NAMALWA (cell line): Measurements from ENCODE around the gene CAP2.
A peak's percentile ranks its signal among the peaks of the same experiment; 100 is the strongest.

Experiments
- DNase-seq: peaks from one replicate; pipeline ENCODE4 v3.0.0-alpha.2; 2015; ENCODE audit warnings: low spot score

The CAP2 gene

DNA sequence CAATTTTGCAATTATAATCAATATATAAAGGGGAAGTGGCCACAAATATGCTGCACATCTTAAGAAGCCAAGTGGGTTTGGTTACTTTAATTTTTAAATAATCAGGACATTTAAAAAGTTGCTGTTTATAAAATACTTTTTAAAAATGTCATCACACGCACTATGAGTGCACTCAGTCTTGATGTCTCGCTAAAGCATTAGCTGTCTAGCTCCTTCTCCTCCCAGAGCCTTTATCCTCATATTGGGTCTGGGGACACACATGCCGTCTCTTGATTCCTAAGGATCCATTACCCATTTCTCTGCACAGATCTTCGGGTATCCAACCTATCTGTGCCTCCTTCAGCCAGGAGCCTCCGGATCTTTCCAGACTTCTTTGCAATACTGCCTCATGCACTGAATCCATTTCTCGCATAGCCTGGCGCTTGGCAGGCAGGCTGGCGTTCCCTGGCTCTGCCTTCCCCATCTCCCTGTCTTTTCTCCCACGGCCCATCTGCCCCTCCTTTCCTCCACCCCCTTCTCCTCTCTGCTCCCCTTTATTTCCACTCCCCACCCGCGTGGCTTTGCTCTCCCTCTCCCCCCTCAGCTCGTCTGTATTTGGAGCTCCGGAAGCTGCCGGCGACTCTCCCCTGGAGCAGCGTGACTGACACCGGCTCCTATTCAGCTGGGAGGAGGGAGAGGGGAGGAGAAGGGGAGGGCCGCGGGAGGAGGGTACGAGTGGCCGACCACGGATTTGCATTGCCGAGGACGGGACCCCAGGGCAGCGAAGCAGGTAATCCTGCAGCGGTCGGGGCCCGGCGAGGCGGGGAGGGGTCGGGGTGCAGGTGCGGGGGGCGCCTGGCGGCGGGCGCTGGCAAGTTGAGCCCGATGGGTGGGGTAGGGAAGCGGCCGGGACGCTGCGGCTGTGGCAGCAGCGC is at the start of gene CAP2:
CAP2 (plus strand) TSS at position 618 of the 914 bp plus-strand sequence. CDS start 27,961 bp downstream, outside the sequence.
- DNase-seq, result no peak

- no peak for DNase-seq
These were observed 46.4 kb upstream of the CAP2 start for GRCh38 chr6:17347012-17347411.

GRCh38 chr6:17349427-17349826 is 44.0 kb upstream of the CAP2 start:
- DNase-seq, result no peak

- no peak for DNase-seq
These were observed 41.1 kb upstream of the CAP2 start for GRCh38 chr6:17352302-17352701.

GRCh38 chr6:17353440-17354175 is 39.8 kb upstream of the CAP2 start:
- no peak for DNase-seq

DNA sequence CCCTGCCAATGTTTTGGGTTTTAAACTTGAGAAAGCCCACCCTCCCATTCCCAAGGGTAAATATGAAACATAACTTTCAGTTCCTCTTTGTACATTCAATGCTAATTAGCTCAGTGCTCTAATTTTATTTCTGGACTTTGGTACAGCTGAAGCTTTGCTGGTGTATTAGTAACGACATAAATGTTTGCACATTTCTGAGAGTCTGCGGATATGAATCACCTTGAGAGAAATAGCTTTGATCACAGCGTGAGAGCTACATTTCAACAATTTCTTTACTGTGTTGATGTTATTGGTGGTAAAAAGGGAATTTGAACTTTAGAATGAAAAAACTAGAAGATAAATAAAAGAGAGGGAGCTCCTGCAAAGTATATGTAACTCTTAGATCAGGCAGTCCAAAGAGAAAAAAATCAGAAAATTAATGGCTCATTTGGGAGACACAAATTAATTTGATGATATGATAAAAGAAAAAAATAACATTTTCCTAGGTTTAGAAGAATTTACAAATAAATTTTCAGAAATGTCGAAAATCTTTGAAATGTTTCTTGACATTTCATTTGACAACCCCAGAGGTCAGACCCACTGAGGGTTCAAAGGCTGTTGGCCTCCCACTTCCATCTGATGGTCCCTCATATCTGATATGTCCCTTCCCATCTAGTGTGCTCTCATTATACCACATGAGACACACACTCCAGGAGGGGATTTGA is 38.5 kb upstream of the CAP2 start:
- peak; percentile 12 for DNase-seq

GRCh38 chr6:17355404-17355774 is 38.0 kb upstream of the CAP2 start:
- DNase-seq, result no peak

DNA sequence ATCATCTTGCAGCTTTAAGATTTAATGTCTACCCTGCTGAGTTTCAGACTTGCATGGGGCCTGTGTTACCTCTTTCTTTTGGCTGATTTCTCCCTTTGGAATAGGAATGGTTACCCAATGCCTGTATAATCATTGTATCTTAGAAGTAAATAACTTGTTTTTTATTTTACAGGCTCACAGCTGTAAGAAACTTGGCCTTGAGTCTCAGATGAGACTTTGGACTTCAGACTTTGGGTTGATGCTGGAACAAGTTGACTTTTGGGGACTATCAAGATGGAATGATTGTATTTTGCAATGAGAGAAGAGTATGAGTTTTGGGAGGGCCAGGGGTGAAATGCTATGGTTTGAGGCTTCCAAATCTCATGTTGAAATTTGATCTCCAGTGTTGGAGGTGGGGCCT is 34.9 kb upstream of the CAP2 start:
- no peak for DNase-seq

- DNase-seq, result no peak
These were observed 32.8 kb upstream of the CAP2 start for GRCh38 chr6:17360564-17360963.

DNA sequence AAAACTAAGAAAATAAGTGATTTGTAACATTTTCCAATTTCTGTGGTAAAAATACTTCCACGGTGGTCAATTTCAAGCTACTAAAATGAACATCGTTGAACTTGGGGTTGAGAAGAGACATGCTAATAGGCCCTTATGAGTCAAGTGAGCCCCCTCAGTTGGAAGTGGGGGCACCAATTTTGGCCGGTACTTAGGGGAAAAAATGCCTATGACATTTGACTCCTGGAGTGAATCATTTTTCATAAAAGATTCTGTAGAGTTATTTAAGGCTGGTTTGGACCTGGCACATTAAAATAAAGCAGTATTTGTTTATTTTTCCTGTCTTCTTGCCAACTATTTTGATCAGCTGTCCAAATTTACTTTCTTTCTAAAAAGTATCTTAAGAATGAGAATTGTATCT is 32.4 kb upstream of the CAP2 start:
- no peak for DNase-seq

DNA sequence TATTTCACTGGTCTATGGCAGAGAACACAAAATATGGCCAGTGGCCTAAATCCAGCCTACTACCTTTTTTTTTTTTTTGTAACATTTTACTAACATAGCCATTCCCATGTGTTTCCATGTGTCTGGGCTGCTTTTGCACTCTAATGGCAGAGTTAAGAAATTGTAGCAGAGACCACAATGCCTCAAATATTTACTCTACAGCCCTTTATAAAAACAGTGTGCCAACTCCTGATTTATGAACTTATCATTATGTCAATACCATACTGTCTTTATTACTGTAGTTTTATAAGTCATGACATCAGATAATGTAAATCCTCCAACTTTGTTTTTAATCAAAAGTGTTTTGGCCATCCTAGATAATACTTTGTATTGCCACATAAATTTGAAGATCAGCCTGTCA is 27.4 kb upstream of the CAP2 start:
- no peak for DNase-seq

GRCh38 chr6:17367868-17368267 is 25.5 kb upstream of the CAP2 start:
- DNase-seq, result no peak

DNA sequence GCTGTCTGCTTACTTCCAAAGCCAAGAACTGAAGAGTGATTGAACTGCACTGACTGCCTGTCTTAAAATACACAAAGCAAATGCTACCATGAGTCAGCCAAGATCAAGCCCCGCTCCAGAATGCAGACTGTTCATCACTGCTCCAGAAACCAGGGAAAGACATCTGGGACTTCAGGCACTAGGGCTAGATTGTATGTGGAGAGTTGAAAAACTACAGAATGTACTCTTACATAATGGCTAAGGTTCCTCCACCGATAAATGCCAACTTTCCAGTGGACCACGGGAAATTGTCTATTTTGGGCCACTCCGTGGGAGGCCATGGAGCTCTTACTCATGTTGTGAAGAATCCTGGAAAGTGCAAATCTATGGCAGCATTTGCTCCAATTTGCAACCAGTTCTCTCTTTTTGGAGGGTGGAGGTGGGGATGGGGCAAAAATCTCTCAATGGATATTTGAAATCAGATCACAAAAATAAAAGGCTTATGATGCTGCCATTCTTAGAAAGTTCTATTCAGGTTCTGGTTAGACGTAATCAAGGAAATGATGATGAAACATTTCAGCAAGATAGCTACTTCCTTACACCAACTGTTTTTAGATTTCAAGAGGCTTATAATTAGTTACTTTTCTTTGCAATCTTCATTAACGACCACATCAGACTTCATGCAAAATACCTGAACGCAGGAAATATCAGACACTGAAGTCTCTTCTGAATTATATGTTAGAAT is 11.8 kb upstream of the CAP2 start:
- DNase-seq, result no peak

DNA sequence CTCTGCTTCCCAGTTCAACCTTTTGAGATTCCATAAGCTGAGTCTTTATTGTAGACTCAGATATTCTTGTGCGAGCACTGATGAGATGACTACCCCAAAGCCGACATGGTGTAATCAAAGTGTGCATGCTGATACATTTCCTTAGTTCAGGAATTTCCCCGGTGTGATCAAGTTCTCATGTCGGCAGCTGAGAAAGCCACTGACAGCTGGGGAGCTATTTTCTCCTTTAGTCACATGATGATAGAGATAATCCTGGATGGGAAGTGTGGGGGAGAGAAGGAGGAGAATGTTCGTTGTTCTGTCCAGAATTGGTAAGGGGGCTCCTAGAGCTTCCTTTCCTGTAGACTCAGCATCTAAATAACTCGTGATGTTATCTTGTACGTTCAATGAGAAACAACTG is 7.7 kb upstream of the CAP2 start:
- DNase-seq, result no peak

GRCh38 chr6:17388365-17388764 is 5.0 kb upstream of the CAP2 start:
- DNase-seq, result no peak

DNA sequence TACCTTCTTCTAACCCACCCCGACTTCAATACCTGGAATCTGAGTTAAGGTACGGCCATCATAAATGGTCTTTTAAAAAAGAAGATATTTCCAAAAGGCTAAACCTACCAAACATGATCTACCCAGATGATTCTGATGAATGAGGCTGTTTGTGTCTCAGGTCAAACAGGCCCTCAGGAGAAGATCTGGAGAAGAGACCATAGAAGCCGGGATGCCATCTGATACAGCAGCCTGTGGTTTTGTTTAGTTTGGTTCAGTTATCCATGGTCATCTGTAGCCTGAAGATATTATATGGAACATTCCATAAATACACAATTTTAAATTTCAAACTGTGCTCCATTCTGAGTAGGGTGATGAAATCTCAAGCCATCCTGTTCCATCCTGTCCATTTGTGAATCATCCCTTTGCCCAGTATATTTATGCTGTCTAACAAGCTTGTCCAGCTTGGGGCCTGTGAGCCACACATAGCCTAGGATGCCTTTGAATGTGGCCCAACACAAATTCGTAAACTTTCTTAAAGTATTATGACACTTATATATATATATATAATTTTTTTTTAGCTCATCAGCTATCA is 4.0 kb upstream of the CAP2 start:
- no peak for DNase-seq

DNA sequence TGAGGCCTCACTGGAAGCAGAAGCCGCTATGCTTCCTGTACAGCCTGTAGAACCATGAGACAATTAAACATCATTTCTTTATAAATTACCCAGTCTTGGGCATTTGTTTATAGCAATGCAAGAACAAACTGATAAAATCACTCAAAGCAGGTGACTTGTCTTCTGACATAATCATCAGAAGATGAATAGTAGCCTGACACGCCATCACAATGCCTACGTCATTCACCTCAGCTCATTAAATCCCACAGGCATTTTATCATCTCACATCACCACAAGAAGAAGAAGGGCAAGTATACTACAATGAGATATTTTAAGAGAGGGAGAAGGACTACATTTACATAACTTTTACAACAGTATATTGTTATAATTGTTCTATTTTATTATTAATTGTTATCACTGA is 3.1 kb upstream of the CAP2 start:
- no peak for DNase-seq

GRCh38 chr6:17391976-17392375 is 1.4 kb upstream of the CAP2 start:
- no peak for DNase-seq

DNA sequence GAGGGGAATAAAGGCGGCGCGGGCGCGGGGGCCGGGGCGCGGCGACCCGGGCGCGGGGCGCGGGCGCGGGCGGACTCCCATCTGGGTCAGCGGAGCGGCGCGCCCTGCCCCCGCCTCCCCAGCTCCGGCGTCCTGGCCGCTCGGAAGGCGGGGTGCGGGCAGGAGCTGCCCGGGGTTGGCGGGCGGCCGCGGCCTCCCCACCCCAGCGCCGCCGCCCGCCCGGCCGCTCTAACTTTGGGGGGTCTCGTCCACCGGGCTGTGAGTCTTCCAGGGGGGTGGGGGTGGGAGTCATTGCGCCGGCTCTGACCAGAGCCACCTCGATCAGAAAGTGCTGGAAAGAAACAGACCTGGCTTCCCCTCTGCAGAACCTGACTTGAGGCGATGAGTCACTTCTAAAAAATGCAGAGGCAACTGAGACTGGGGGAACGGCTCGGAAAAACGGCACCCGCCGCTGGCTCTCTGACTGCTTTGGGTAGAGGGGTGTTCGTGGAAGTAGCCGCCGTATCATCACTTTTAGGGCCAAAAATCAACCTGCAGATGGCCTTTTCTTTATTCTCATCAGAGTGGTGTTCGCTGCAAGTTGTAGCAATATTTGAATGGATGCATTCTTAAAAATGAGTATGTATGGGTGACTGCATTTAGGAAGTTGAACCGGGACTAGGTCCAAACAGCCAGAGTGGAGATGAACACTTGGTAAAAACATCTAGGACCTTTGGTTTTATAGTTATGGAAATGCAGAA is 667 bp downstream of the CAP2 start:
- DNase-seq, result no peak

- no peak for DNase-seq
These were observed 1.7 kb downstream of the CAP2 start for GRCh38 chr6:17395112-17395511.

GRCh38 chr6:17396256-17396655 is 2.9 kb downstream of the CAP2 start:
- no peak for DNase-seq
